ENCODE data around the gene ZNF646. TPM values are rescaled to one million over a fixed set of nuclear protein-coding genes. Genes with fewer than 3 reads are reported as not detected.

The ZNF646 gene
- total RNA-seq, 1 experiment from 2014 or later: 26.8 TPM

DNA sequence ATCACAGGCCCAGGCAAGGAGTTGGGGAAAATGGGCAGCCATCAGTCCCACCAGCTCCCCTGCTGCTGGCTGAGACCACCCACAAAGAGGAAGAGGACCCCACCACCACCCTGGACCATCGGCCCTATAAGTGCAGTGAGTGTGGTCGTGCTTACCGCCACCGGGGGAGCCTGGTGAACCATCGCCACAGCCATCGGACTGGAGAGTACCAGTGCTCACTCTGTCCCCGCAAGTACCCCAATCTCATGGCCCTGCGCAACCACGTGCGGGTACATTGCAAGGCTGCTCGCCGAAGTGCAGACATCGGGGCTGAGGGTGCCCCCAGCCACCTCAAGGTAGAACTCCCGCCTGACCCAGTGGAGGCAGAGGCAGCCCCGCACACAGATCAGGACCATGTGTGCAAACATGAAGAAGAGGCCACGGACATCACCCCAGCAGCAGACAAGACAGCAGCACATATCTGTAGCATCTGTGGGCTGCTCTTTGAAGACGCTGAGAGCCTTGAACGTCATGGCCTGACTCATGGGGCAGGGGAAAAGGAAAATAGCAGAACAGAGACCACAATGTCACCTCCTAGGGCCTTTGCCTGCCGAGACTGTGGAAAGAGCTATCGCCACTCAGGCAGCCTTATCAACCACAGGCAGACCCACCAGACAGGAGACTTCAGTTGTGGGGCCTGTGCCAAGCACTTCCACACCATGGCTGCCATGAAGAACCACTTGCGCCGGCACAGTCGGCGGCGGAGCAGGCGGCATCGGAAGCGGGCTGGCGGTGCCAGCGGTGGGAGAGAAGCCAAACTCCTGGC, 3.6 kb downstream of the ZNF646 start:
- in situ Hi-C loops (cut with HindIII; ENCODE audit: low pct_unique_long_range_greater_than_20kb, low sequenced_read_pairs): no loop called here
- ChIA-PET POLR2A (no interaction called here), CTCF (no interaction called here)
- Histone ChIP-seq H3K9me3 (ENCODE audit: control insufficient read depth, insufficient read depth, low read depth, low read length) (no peaks in the 10 kb centered on the region), H3K4me3 (ENCODE audit: low read depth in 2 of 2, low read length in 2 of 2) (no peak overlapping the region), H3K27ac (ENCODE audit: low read length) (no peak overlapping the region), H3K4me1 (ENCODE audit: control insufficient read depth, insufficient read depth, low read length) (0 out of 2 replicates have a peak, but pooled peaks cover 4% of the 10 kb centered on the region), H3K27me3 (ENCODE audit: control insufficient read depth, insufficient read depth, low read length) (no peaks in the 10 kb centered on the region), H3K36me3 (ENCODE audit: control insufficient read depth, insufficient read depth, low read length) (peaks cover 8% of the 10 kb centered on the region)
- DNase-seq (ENCODE audit: low read depth, low spot score) (no peak), ATAC-seq (no peak)
- no TSS peak for BruUV-seq (replicated peaks)
- intact Hi-C loops (cut with micrococcal nuclease; ENCODE audit: unreplicated experiment): no loop called here
- TF ChIP-seq, protein P1, sequence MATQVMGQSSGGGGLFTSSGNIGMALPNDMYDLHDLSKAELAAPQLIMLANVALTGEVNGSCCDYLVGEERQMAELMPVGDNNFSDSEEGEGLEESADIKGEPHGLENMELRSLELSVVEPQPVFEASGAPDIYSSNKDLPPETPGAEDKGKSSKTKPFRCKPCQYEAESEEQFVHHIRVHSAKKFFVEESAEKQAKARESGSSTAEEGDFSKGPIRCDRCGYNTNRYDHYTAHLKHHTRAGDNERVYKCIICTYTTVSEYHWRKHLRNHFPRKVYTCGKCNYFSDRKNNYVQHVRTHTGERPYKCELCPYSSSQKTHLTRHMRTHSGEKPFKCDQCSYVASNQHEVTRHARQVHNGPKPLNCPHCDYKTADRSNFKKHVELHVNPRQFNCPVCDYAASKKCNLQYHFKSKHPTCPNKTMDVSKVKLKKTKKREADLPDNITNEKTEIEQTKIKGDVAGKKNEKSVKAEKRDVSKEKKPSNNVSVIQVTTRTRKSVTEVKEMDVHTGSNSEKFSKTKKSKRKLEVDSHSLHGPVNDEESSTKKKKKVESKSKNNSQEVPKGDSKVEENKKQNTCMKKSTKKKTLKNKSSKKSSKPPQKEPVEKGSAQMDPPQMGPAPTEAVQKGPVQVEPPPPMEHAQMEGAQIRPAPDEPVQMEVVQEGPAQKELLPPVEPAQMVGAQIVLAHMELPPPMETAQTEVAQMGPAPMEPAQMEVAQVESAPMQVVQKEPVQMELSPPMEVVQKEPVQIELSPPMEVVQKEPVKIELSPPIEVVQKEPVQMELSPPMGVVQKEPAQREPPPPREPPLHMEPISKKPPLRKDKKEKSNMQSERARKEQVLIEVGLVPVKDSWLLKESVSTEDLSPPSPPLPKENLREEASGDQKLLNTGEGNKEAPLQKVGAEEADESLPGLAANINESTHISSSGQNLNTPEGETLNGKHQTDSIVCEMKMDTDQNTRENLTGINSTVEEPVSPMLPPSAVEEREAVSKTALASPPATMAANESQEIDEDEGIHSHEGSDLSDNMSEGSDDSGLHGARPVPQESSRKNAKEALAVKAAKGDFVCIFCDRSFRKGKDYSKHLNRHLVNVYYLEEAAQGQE (IDR thresholded peaks at IDR 0.05; ENCODE audit: insufficient read depth in 1 of 2, low read depth in 2 of 2, low read length in 1 of 2): no peak
- TF ChIP-seq, protein P2, sequence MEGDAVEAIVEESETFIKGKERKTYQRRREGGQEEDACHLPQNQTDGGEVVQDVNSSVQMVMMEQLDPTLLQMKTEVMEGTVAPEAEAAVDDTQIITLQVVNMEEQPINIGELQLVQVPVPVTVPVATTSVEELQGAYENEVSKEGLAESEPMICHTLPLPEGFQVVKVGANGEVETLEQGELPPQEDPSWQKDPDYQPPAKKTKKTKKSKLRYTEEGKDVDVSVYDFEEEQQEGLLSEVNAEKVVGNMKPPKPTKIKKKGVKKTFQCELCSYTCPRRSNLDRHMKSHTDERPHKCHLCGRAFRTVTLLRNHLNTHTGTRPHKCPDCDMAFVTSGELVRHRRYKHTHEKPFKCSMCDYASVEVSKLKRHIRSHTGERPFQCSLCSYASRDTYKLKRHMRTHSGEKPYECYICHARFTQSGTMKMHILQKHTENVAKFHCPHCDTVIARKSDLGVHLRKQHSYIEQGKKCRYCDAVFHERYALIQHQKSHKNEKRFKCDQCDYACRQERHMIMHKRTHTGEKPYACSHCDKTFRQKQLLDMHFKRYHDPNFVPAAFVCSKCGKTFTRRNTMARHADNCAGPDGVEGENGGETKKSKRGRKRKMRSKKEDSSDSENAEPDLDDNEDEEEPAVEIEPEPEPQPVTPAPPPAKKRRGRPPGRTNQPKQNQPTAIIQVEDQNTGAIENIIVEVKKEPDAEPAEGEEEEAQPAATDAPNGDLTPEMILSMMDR (IDR thresholded peaks at IDR 0.05): no peak
- TF ChIP-seq TCF7L2 (IDR thresholded peaks at IDR 0.05; ENCODE audit: low read depth, low read length) (no peak), SIN3A (IDR thresholded peaks at IDR 0.05; ENCODE audit: borderline replicate concordance, insufficient read depth, low read depth, low read length) (no peak)

DNA sequence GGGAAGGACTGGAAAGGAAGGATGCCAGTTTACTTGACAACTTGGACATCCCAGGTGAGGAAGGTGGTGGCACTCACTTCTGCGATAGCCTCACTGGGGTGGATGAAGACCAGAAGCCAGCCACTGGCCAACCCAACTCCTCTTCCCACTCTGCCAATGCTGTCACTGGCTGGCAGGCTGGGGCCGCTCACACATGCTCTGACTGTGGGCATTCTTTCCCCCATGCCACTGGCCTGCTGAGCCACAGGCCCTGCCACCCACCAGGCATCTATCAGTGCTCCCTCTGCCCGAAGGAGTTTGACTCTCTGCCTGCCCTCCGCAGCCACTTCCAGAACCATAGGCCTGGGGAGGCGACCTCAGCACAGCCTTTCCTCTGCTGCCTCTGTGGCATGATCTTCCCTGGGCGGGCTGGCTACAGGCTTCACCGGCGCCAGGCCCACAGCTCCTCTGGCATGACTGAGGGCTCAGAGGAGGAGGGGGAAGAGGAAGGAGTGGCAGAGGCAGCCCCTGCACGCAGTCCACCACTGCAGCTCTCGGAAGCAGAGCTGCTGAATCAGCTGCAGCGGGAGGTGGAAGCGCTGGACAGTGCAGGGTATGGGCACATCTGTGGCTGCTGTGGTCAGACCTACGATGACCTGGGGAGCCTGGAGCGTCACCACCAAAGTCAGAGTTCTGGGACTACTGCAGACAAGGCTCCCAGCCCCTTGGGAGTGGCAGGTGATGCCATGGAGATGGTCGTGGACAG, 4.5 kb downstream of the ZNF646 start:
- Histone ChIP-seq H3K9me3 (ENCODE audit: control insufficient read depth, insufficient read depth, low read depth, low read length) (no peaks in the 10 kb centered on the region), H3K27ac (ENCODE audit: low read length) (no peak overlapping the region), H3K4me1 (ENCODE audit: control insufficient read depth, insufficient read depth, low read length) (0 out of 2 replicates have a peak, but pooled peaks cover 4% of the 10 kb centered on the region), H3K27me3 (ENCODE audit: control insufficient read depth, insufficient read depth, low read length) (no peaks in the 10 kb centered on the region), H3K36me3 (ENCODE audit: control insufficient read depth, insufficient read depth, low read length) (peaks cover 6% of the 10 kb centered on the region), H3K4me3 (ENCODE audit: low read depth in 2 of 2, low read length in 2 of 2) (no peak overlapping the region)
- no TSS peak for BruUV-seq (replicated peaks)
- CTCF ChIA-PET: no interaction called here
- TF ChIP-seq, protein P2 (IDR thresholded peaks at IDR 0.05): no peak
- TF ChIP-seq TCF7L2 (IDR thresholded peaks at IDR 0.05; ENCODE audit: low read depth, low read length) (no peak), POLR2AphosphoS5 (IDR thresholded peaks at IDR 0.05; ENCODE audit: low read depth, low read length) (no peak), SIN3A (IDR thresholded peaks at IDR 0.05; ENCODE audit: borderline replicate concordance, insufficient read depth, low read depth, low read length) (no peak)
- TF ChIP-seq, protein P1 (IDR thresholded peaks at IDR 0.05; ENCODE audit: insufficient read depth in 1 of 2, low read depth in 2 of 2, low read length in 1 of 2): no peak
- intact Hi-C loops (cut with micrococcal nuclease; ENCODE audit: unreplicated experiment): no loop called here
- in situ Hi-C loops (cut with HindIII; ENCODE audit: low pct_unique_long_range_greater_than_20kb, low sequenced_read_pairs): no loop called here
- POLR2A ChIA-PET: no interaction called here
- DNase-seq (ENCODE audit: low read depth, low spot score): no peak
- ATAC-seq: no peak

All from Panc1 (cell line).